Measurements from ENCODE around the gene ZBTB7C. TPM values are rescaled to one million over a fixed set of nuclear protein-coding genes. Genes with fewer than 3 reads are reported as not detected.

Gene ZBTB7C
- total RNA-seq, 4 donors from 2014 or later: 38.2 to 92.3 (median 52.4) TPM

DNA sequence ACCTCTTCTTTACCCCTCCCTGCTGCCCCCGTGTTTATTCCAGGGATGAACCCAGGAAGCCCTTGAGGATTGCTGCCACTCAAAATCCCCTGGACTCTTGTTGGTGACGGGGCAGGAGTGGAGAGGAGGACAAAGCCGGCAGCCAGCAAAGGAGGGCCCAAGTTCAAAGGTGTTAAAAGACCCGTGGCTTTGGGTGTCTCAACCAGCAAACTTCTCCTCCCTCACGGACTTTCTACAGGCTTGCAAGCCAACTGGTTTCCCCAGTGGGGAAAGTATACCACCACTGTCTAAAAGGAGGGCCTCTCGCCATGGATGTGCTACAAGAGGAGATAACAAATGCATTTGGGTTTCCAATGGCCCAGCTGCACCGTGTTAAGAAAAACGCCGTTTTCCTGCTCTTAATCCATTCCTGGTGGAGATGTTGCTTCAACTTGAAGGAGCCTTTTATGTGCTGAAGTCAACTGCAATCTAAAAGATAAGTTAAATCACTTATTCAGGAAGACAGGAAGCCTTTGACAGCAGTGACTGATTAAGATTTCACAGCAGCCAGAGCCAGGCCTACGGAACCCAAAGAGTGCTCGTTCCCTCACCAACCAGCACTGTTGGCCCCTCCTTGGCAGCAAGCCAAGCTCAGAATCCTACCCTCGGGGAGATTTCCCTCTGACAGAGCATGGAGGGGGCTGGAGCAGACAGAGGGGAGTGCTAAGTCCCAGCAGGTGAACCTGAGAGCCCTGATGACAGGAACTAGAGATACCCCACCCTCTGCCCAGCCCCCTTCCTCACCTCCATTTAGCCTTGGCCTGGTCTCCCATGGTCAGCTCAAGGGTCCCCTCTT, 57.8 kb downstream of the ZBTB7C start:
- 56 to 78% methylated on average over 9 to 10 of the region's 12 CpGs for WGBS, 2 donors
- no peak for DNase-seq
- H3K4me3 ChIP-seq: no peak overlapping the region
- no peaks in the 10 kb centered on the region for H3K9me3 ChIP-seq
- H3K27ac ChIP-seq: no peak overlapping the region
- H3K27me3 ChIP-seq: peaks cover 0 to 3% (median 0%) of the 10 kb centered on the region in 4 donors
- H3K4me1 ChIP-seq: peaks cover 0 to 22% (median 4%) of the 10 kb centered on the region in 3 donors
- no peaks in the 10 kb centered on the region for H3K36me3 ChIP-seq
- intact Hi-C loops (cut with DNase I): no loop called here
- TF ChIP-seq POLR2A (IDR thresholded peaks at IDR 0.05) (no peak), CTCF (IDR thresholded peaks at IDR 0.05) (no peak)

DNA sequence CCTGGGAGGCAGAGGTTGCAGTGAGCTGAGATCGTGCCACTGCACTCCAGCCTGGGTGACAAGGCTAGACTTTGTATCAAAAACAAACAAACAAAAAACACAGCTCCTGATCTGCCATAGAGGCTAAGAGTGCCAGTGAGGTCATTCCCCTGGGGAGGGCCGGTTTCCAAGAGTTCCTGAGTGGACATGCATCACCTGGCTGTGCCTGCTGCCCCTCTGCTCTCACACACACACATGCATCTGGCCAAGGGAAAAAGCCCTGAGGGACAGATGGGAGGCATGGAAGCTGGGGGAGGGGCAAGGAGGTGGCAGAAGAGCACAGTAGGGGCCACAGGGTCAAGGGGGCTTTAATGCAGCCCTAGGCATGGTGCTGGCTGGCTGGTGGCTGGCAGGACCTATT, 60.4 kb downstream of the ZBTB7C start:
- H3K27me3 ChIP-seq: no peaks in the 10 kb centered on the region
- no peaks in the 10 kb centered on the region for H3K36me3 ChIP-seq
- H3K9me3 ChIP-seq: no peaks in the 10 kb centered on the region
- peaks cover 0 to 8% (median 0%) of the 10 kb centered on the region in 3 donors for H3K4me1 ChIP-seq
- H3K4me3 ChIP-seq: no peak overlapping the region
- WGBS, 2 donors: 29 to 83% methylated on average over 1 of the region's 2 CpGs
- intact Hi-C loops (cut with DNase I): loop anchor here (10.0 kb wide), 1 partner anchor 314 kb away; no protein-coding TSS in a partner anchor
- no peak for DNase-seq
- TF ChIP-seq CTCF (IDR thresholded peaks at IDR 0.05) (no peak), POLR2A (IDR thresholded peaks at IDR 0.05) (no peak)
- H3K27ac ChIP-seq: no peak overlapping the region

GRCh38 chr18:48347756-48348326, 61.3 kb downstream of the ZBTB7C start:
- 83 to 92% methylated on average over 3 of the region's 3 CpGs for WGBS, 2 donors
- no peak for DNase-seq
- Histone ChIP-seq H3K4me1 (peaks cover 0 to 8% (median 0%) of the 10 kb centered on the region in 3 donors), H3K27me3 (no peaks in the 10 kb centered on the region), H3K27ac (no peak overlapping the region), H3K4me3 (no peak overlapping the region), H3K36me3 (no peaks in the 10 kb centered on the region), H3K9me3 (no peaks in the 10 kb centered on the region)
- intact Hi-C loops (cut with DNase I): loop anchor here (10.0 kb wide), 1 partner anchor 313 kb away; no protein-coding TSS in a partner anchor
- no peak for TF ChIP-seq CTCF (IDR thresholded peaks at IDR 0.05)
- TF ChIP-seq POLR2A (IDR thresholded peaks at IDR 0.05): no peak

- H3K9me3 ChIP-seq: no peaks in the 10 kb centered on the region
- peaks cover 0 to 24% (median 0%) of the 10 kb centered on the region in 3 donors for H3K4me1 ChIP-seq
- no peak for DNase-seq
- H3K27ac ChIP-seq: no peak overlapping the region
- intact Hi-C loops (cut with DNase I): loop anchor here (10.0 kb wide), 1 partner anchor 311 kb away; no protein-coding TSS in a partner anchor
- no peaks in the 10 kb centered on the region for H3K27me3 ChIP-seq
- TF ChIP-seq POLR2A (IDR thresholded peaks at IDR 0.05) (no peak), CTCF (IDR thresholded peaks at IDR 0.05) (peak in 5 of 6 experiments; percentile 31 to 62 (median 45))
- no peaks in the 10 kb centered on the region for H3K36me3 ChIP-seq
- 17 to 36% methylated on average over 1 to 2 of the region's 2 CpGs for WGBS, 2 donors
- no peak overlapping the region for H3K4me3 ChIP-seq
These were observed 63.6 kb downstream of the ZBTB7C start for GRCh38 chr18:48345596-48345995.

GRCh38 chr18:48342581-48342980, 66.6 kb downstream of the ZBTB7C start:
- no peak for DNase-seq
- 61 to 77% methylated on average over 5 to 6 of the region's 6 CpGs for WGBS, 2 donors
- TF ChIP-seq CTCF (IDR thresholded peaks at IDR 0.05) (no peak), POLR2A (IDR thresholded peaks at IDR 0.05) (no peak)
- Histone ChIP-seq H3K27me3 (no peaks in the 10 kb centered on the region), H3K4me3 (no peak overlapping the region), H3K36me3 (no peaks in the 10 kb centered on the region), H3K4me1 (peaks cover 0 to 29% (median 0%) of the 10 kb centered on the region in 3 donors), H3K9me3 (no peaks in the 10 kb centered on the region), H3K27ac (peak overlapping the region in 2 of 4 donors; percentile 35 to 70)
- intact Hi-C loops (cut with DNase I): loop anchor here (10.0 kb wide), 1 partner anchor 308 kb away; no protein-coding TSS in a partner anchor

All from esophagus squamous epithelium (tissue), 5 donors.